ENCODE results near the gene TCHP. TPM values are rescaled to one million over a fixed set of nuclear protein-coding genes. Genes with fewer than 3 reads are reported as not detected.

Gene TCHP
- total RNA-seq, 1 donor from 2014 or later: 16.8 TPM

DNA sequence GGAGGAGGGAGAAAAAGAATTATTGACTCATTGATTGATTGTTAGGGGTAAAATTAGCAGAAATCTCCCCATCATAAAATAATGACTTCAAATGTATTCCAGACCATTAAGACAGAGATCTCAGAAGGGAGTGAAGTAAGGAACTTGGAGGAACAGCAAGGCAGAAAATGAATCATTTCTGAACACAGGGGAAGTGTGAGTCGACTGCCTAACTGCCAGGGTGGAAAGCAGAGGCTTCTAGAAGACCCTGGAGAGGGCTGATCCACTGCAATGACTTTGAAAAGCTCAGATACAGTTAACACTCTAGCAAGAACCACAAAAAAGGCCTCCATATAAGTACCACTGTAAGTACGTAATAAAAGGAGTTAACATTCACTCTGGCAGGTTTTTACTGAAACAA, 29.4 kb upstream of the TCHP start:
- intact Hi-C loops (cut with DNase I): no loop called here
- H3K27ac ChIP-seq: no peak overlapping the region
- H3K9me3 ChIP-seq: no peaks in the 10 kb centered on the region
- TF ChIP-seq, protein P1, sequence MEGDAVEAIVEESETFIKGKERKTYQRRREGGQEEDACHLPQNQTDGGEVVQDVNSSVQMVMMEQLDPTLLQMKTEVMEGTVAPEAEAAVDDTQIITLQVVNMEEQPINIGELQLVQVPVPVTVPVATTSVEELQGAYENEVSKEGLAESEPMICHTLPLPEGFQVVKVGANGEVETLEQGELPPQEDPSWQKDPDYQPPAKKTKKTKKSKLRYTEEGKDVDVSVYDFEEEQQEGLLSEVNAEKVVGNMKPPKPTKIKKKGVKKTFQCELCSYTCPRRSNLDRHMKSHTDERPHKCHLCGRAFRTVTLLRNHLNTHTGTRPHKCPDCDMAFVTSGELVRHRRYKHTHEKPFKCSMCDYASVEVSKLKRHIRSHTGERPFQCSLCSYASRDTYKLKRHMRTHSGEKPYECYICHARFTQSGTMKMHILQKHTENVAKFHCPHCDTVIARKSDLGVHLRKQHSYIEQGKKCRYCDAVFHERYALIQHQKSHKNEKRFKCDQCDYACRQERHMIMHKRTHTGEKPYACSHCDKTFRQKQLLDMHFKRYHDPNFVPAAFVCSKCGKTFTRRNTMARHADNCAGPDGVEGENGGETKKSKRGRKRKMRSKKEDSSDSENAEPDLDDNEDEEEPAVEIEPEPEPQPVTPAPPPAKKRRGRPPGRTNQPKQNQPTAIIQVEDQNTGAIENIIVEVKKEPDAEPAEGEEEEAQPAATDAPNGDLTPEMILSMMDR (IDR thresholded peaks at IDR 0.05): no peak
- H3K4me3 ChIP-seq: no peak overlapping the region
- H3K4me1 ChIP-seq: peaks cover 17% of the 10 kb centered on the region
- ATAC-seq: no peak
- no peak for DNase-seq
- H3K27me3 ChIP-seq (ENCODE audit: low read depth): no peaks in the 10 kb centered on the region
- H3K36me3 ChIP-seq: peaks cover 13% of the 10 kb centered on the region

DNA sequence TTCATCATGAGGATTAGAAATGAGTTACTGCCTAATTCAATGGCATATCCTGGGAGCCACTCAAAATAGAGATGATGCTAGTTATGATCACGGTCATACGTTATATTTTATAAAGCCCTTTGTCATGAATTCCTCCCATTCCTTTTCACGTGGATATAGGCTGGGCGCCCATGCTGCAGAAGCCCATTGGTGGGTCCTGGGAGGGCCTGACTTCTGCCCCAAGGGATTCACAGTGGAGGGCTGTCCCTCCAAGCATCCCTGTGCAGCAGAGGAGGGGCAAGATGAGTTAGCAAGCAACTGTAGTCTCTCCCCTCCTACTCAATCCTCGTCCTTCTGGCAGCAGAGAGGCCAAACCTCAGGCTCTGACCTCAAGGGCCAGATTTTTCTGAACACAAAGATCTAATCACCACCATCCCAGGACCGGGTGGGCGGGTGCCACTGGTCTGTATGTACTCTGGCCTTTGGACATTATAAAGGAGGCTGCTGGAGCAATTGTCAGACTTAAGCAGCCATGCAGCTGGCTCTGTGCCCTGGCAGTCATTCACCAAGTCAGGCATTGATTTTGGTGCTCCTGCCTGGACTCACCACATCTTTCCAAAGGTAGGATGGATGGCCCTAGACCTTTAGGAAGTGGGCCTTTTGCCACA, 28.3 kb upstream of the TCHP start:
- ATAC-seq (no peak), DNase-seq (no peak)
- Histone ChIP-seq H3K4me3 (no peak overlapping the region), H3K27me3 (ENCODE audit: low read depth) (no peaks in the 10 kb centered on the region), H3K36me3 (peaks cover 13% of the 10 kb centered on the region), H3K4me1 (peaks cover 26% of the 10 kb centered on the region), H3K9me3 (no peaks in the 10 kb centered on the region), H3K27ac (no peak overlapping the region)
- intact Hi-C loops (cut with DNase I): no loop called here
- TF ChIP-seq, protein P1 (IDR thresholded peaks at IDR 0.05): no peak

DNA sequence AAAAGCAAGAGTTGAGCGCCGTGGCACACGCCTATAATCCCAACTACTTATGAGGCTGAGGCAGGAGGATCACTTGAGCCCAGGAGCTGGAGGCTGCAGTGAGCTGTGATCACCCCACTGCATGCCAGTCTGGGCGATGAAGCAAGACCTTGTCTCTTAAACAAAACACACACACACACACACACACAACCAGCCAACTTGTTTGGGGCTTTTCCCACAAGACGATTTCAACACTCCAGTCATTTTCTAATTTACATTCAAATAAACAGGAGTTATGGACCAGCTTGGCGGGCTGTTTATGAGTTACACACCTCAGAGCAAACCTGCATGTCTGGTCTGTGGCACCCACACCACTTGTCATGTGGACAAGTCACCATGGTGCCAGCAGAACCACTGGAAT, 26.4 kb upstream of the TCHP start:
- intact Hi-C loops (cut with DNase I): no loop called here
- peak; percentile 47 to 59 for ATAC-seq
- H3K4me1 ChIP-seq: peaks cover 36% of the 10 kb centered on the region
- H3K4me3 ChIP-seq: no peak overlapping the region
- H3K36me3 ChIP-seq: peaks cover 13% of the 10 kb centered on the region
- H3K27ac ChIP-seq: no peak overlapping the region
- no peak for DNase-seq
- no peaks in the 10 kb centered on the region for H3K9me3 ChIP-seq
- no peaks in the 10 kb centered on the region for H3K27me3 ChIP-seq (ENCODE audit: low read depth)
- TF ChIP-seq, protein P1 (IDR thresholded peaks at IDR 0.05): no peak

DNA sequence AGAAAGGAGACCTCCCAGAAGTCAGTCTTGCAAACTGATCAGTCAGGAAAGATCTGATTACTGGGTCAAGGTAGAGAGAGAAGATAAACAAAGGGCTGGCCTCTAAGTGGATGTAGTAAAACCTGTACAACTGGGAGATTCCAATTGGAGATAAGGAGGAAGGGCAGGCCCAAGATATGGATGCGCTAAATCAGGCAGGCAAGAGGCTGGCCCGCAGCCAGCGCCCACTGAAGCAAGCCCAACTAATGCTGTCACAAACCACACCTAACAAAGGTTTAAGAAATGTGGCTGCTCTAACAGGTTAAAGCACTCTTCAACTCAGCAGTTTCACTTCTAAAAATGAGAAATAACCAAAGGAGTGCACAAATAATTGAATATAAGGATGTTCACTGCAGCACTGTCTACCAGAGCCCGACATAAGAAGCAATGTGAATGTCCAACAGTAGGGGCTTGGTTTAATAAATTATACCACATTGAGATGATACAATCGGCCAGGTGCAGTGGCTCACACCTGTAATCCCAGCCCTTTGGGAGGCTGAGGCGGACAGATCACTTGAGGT, 24.4 kb upstream of the TCHP start:
- Histone ChIP-seq H3K27me3 (ENCODE audit: low read depth) (no peaks in the 10 kb centered on the region), H3K27ac (no peak overlapping the region), H3K4me3 (no peak overlapping the region), H3K9me3 (no peaks in the 10 kb centered on the region), H3K4me1 (peaks cover 42% of the 10 kb centered on the region), H3K36me3 (peaks cover 13% of the 10 kb centered on the region)
- ATAC-seq (no peak), DNase-seq (peak; percentile 62)
- intact Hi-C loops (cut with DNase I): no loop called here
- TF ChIP-seq, protein P1 (IDR thresholded peaks at IDR 0.05): no peak

DNA sequence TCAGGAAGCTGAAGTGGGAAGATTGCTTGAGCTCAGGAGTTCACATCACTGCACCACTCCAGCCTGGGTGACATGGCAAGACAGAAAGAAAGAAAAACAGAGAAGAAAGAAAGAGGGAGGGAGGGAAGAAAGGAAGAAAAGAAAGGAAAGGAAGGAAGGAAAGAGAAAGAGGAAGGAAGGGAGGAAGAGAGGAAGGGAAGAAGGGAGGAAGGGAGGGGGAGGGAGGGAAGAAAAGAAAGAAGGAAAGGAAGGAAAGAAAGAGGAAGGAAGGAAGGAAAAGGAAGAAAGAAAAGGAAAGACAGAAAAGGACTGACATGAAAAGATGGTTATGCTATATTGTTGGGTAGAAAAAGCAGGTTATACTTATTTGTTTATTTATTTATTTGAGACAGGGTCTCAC, 23.7 kb upstream of the TCHP start:
- Histone ChIP-seq H3K36me3 (peaks cover 13% of the 10 kb centered on the region), H3K4me1 (peaks cover 47% of the 10 kb centered on the region), H3K27ac (no peak overlapping the region), H3K4me3 (no peak overlapping the region), H3K9me3 (no peaks in the 10 kb centered on the region), H3K27me3 (ENCODE audit: low read depth) (no peaks in the 10 kb centered on the region)
- DNase-seq (no peak), ATAC-seq (no peak)
- intact Hi-C loops (cut with DNase I): no loop called here
- TF ChIP-seq, protein P1 (IDR thresholded peaks at IDR 0.05): no peak

Data from lower lobe of right lung (tissue), 2 donors.